Measurements from ENCODE around the gene HS6ST2. TPM values are rescaled to one million over a fixed set of nuclear protein-coding genes. Genes with fewer than 3 reads are reported as not detected.

HS6ST2 gene
- total RNA-seq, 1 donor: not detected

GRCh38 chrX:132802033-132802432 lies 156.4 kb downstream of the HS6ST2 start:
- H3K4me2 ChIP-seq (ENCODE audit: insufficient read depth, low read length): no peak overlapping the region
- H3K9me3 ChIP-seq (ENCODE audit: low read depth, low read length): no peaks in the 10 kb centered on the region
- H3K4me1 ChIP-seq (ENCODE audit: insufficient read depth, low read length): no peaks in the 10 kb centered on the region
- peaks cover 3% of the 10 kb centered on the region for H3K27me3 ChIP-seq (ENCODE audit: insufficient read depth, low read length)
- no peak overlapping the region for H3K4me3 ChIP-seq (ENCODE audit: insufficient read depth, low read length)
- no peaks in the 10 kb centered on the region for H3K79me2 ChIP-seq (ENCODE audit: insufficient read depth, low read length)
- no peak overlapping the region for H3K27ac ChIP-seq (ENCODE audit: low read depth, low read length)
- no peak for DNase-seq (ENCODE audit: insufficient read length, low spot score, missing footprints)
- H2AFZ ChIP-seq (ENCODE audit: low read length): no peak overlapping the region
- no peaks in the 10 kb centered on the region for H3K36me3 ChIP-seq (ENCODE audit: insufficient read depth, low read length)
- H4K20me1 ChIP-seq (ENCODE audit: insufficient read depth, low read length): no peaks in the 10 kb centered on the region
- no peak for TF ChIP-seq CTCF (IDR thresholded peaks at IDR 0.05; ENCODE audit: extremely low read depth, low read depth, low read length)

- Histone ChIP-seq H3K36me3 (ENCODE audit: insufficient read depth, low read length) (no peaks in the 10 kb centered on the region), H2AFZ (ENCODE audit: low read length) (no peak overlapping the region), H3K4me2 (ENCODE audit: insufficient read depth, low read length) (no peak overlapping the region), H3K9me3 (ENCODE audit: low read depth, low read length) (no peaks in the 10 kb centered on the region), H3K27me3 (ENCODE audit: insufficient read depth, low read length) (peaks cover 7% of the 10 kb centered on the region), H3K27ac (ENCODE audit: low read depth, low read length) (no peak overlapping the region), H3K4me1 (ENCODE audit: insufficient read depth, low read length) (no peaks in the 10 kb centered on the region), H4K20me1 (ENCODE audit: insufficient read depth, low read length) (no peaks in the 10 kb centered on the region), H3K4me3 (ENCODE audit: insufficient read depth, low read length) (no peak overlapping the region), H3K79me2 (ENCODE audit: insufficient read depth, low read length) (no peaks in the 10 kb centered on the region)
- no peak for DNase-seq (ENCODE audit: insufficient read length, low spot score, missing footprints)
- TF ChIP-seq CTCF (IDR thresholded peaks at IDR 0.05; ENCODE audit: extremely low read depth, low read depth, low read length): no peak
Observed at GRCh38 chrX:132795181-132795580, 163.2 kb downstream of the HS6ST2 start.

GRCh38 chrX:132791714-132792113 lies 166.7 kb downstream of the HS6ST2 start:
- Histone ChIP-seq H3K36me3 (ENCODE audit: insufficient read depth, low read length) (no peaks in the 10 kb centered on the region), H3K27me3 (ENCODE audit: insufficient read depth, low read length) (peaks cover 4% of the 10 kb centered on the region), H2AFZ (ENCODE audit: low read length) (no peak overlapping the region), H3K27ac (ENCODE audit: low read depth, low read length) (no peak overlapping the region), H3K4me3 (ENCODE audit: insufficient read depth, low read length) (no peak overlapping the region), H3K79me2 (ENCODE audit: insufficient read depth, low read length) (no peaks in the 10 kb centered on the region), H3K4me1 (ENCODE audit: insufficient read depth, low read length) (no peaks in the 10 kb centered on the region), H4K20me1 (ENCODE audit: insufficient read depth, low read length) (no peaks in the 10 kb centered on the region), H3K4me2 (ENCODE audit: insufficient read depth, low read length) (no peak overlapping the region), H3K9me3 (ENCODE audit: low read depth, low read length) (no peaks in the 10 kb centered on the region)
- no peak for TF ChIP-seq CTCF (IDR thresholded peaks at IDR 0.05; ENCODE audit: extremely low read depth, low read depth, low read length)
- no peak for DNase-seq (ENCODE audit: insufficient read length, low spot score, missing footprints)

GRCh38 chrX:132790329-132790728 lies 168.1 kb downstream of the HS6ST2 start:
- Histone ChIP-seq H3K4me3 (ENCODE audit: insufficient read depth, low read length) (no peak overlapping the region), H3K79me2 (ENCODE audit: insufficient read depth, low read length) (no peaks in the 10 kb centered on the region), H3K9me3 (ENCODE audit: low read depth, low read length) (no peaks in the 10 kb centered on the region), H2AFZ (ENCODE audit: low read length) (no peak overlapping the region), H3K27me3 (ENCODE audit: insufficient read depth, low read length) (no peaks in the 10 kb centered on the region), H4K20me1 (ENCODE audit: insufficient read depth, low read length) (no peaks in the 10 kb centered on the region), H3K4me1 (ENCODE audit: insufficient read depth, low read length) (no peaks in the 10 kb centered on the region), H3K36me3 (ENCODE audit: insufficient read depth, low read length) (no peaks in the 10 kb centered on the region), H3K27ac (ENCODE audit: low read depth, low read length) (no peak overlapping the region), H3K4me2 (ENCODE audit: insufficient read depth, low read length) (no peak overlapping the region)
- no peak for DNase-seq (ENCODE audit: insufficient read length, low spot score, missing footprints)
- TF ChIP-seq CTCF (IDR thresholded peaks at IDR 0.05; ENCODE audit: extremely low read depth, low read depth, low read length): no peak
